C4-2B (cell line): ENCODE measurements around the gene FGFR3.

Experiments
- H3K27ac ChIP-seq: fragments of 450-650 bp; 2 replicates; pipeline ENCODE4 v1.5.1; 2017
- CTCF ChIP-seq: fragments of 450-650 bp; conservative IDR thresholded peaks from 2 replicates; pipeline ENCODE4 v1.5.1; 2017; ENCODE audit warnings: mild to moderate bottlenecking
- ZFX ChIP-seq: fragments of 450-650 bp; IDR thresholded peaks from 2 replicates; pipeline ENCODE4 v1.6.1; 2017

Gene FGFR3

GRCh38 chr4:1760521-1761071, 32.5 kb upstream of the FGFR3 start:
- TF ChIP-seq CTCF: no peak
- TF ChIP-seq ZFX: no peak
- no peak overlapping the region for H3K27ac ChIP-seq

- no peak overlapping the region for H3K27ac ChIP-seq
- TF ChIP-seq CTCF: no peak
- no peak for TF ChIP-seq ZFX
Measured at GRCh38 chr4:1761130-1761689, 31.9 kb upstream of the FGFR3 start.

DNA sequence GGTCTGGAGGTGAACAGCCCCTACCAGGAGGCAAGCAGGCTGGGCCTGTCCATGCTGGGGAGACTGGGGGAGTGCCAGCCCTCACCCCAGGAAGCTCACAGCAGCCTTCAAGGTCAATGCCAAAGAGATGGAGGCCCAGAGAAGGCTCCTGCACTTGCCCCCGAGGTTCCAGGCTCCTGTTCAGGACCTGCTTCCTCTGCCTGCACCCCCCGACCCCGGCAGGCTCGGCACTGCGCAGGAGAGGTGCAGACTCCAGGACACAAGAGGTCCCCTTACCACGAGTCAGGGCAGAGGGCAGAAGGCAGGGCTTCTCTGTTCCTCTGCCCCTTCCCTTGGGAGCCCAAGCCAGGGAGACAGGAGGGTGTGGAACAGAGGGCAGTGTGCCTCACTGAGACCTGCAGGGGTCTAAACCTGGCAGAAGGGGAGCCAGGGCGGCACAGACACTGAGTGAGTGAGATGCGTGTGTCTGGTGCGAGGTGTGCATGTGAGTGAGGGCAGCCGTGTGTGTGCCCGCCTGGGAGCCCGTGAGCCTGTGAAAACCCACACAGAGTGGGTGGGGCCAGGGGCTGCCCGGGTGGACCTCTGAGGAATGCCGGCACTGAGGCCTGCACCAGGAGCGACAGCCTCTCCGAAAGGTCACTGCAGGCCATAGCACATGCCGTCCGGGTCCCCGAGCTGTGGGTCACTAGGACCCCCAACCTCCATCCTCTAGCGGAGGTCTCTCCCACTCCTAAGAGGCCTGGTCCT, 30.7 kb upstream of the FGFR3 start:
- TF ChIP-seq ZFX (no peak), CTCF (no peak)
- H3K27ac ChIP-seq: no peak overlapping the region

DNA sequence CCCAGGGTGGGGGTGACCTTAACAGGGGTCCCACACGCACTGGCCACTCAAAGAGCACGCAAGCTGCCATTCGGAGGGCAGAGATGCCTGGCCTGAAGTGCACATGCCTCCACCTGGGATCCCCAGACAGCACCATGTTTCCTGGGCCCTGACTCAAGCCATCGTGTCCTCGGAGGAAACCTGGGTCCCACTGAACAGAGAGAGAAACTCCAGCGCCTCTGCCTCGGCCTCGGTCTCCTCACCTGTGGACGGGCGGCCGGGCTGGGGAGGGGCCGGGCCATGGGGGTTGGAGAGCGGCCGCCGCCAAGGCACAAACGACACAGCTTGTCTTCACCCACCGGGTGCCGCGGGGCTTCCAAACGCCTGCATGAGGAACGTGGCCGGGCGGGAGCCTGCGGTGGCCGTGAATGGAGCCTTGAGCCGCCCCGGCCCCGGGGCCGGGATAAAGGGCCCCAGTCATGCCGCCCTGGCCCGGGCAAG, 30.0 kb upstream of the FGFR3 start:
- H3K27ac ChIP-seq: no peak overlapping the region
- TF ChIP-seq ZFX: no peak
- TF ChIP-seq CTCF: no peak

DNA sequence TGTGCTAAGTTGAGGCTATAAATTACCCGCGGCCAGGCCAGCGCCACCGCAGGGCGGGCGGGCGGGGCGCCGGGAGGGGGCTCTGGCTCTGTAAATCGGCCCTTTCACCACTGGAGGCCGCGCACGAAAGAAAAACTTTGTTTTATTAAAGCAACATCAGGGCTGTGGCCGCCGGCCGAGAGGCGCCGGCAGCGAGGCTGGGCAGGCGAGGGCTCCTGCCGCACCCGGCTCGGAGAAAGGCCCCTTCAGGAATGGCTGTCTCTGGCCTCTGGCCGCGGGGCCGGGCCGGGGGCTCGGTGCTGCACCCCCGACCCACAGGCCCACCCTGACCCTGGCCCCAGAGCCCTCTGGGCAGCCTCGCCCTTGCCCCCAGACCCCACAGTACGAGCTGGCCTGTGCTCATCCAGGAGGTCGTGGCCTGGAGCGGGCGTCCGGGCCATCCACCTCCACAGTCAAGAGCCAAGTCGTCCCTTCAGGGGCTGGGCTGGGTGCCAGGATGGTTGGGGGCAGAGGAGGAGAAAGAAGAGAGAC, 29.5 kb upstream of the FGFR3 start:
- no peak overlapping the region for H3K27ac ChIP-seq
- TF ChIP-seq CTCF (no peak), ZFX (no peak)

- TF ChIP-seq ZFX: no peak
- H3K27ac ChIP-seq: no peak overlapping the region
Measured at GRCh38 chr4:1764670-1765069, 28.4 kb upstream of the FGFR3 start.

DNA sequence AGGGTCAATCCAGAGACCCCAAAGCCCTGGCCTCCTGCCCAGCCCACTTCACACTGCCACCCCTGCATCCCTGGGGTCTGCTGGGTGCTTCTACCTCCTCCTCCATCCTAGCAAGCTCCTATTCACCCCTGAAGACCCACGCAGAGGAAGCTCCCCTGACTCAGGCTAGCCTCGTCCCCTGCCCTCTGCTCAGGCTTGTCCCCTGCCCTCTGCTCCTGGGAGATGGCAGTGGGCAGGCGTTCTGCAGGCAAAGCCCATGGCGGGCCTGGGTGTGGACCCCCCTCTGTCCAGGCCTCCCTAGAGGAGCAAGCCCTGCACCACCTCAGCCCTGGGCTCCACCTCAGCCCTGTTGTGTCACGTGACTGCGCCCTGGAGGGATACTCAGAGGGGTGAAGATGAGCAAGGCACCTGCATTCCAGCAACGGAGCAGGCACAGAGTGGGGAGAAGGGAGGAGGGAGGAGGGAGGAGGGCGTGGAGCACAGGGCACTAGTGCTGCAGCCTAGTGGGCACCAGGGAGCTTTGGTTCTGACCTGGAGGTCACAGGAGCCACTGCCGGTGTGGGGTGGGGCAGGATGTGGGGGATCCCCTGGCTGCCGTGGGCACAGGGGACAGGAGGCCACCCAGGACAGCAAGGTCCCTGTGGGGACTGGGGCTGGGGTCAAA, 27.6 kb upstream of the FGFR3 start:
- H3K27ac ChIP-seq: no peak overlapping the region
- TF ChIP-seq CTCF (no peak), ZFX (no peak)
